ENCODE measurements around the gene PDE3A. TPM values are rescaled to one million over a fixed set of nuclear protein-coding genes. Genes with fewer than 3 reads are reported as not detected.

The PDE3A gene
- total RNA-seq, 1 experiment from 2014 or later: 0.12 TPM

GRCh38 chr12:20393707-20394106, 25.4 kb downstream of the PDE3A start:
- Histone ChIP-seq H3K9ac (ENCODE audit: low read length) (no peak overlapping the region), H3K4me2 (ENCODE audit: low read length) (no peak overlapping the region), H3K4me1 (ENCODE audit: control insufficient read depth in 1 of 2, insufficient read depth in 2 of 2, low read length in 2 of 2) (no peaks in the 10 kb centered on the region), H4K20me1 (ENCODE audit: insufficient read depth) (no peaks in the 10 kb centered on the region), H3K27ac (ENCODE audit: low read depth, low read length) (no peak overlapping the region), H3K36me3 (ENCODE audit: control insufficient read depth in 1 of 2, insufficient read depth in 2 of 2, low read length in 2 of 2) (no peaks in the 10 kb centered on the region), H3K79me2 (ENCODE audit: insufficient read depth, low read length) (no peaks in the 10 kb centered on the region), H3K27me3 (ENCODE audit: insufficient read depth, low read length) (no peaks in the 10 kb centered on the region), H3K9me3 (ENCODE audit: control insufficient read depth in 1 of 2, insufficient read depth in 1 of 2, low read depth in 1 of 2, low read length in 2 of 2) (no peaks in the 10 kb centered on the region), H3K4me3 (replicated peaks in 1 of 2; ENCODE audit: low read depth in 1 of 2, low read length in 2 of 2) (no peak overlapping the region), H3K9me2 (ENCODE audit: insufficient read depth) (no peaks in the 10 kb centered on the region), H2AFZ (ENCODE audit: low read depth, low read length, poor library complexity, severe bottlenecking) (no peak overlapping the region)
- TF ChIP-seq EZH2 (IDR thresholded peaks at IDR 0.05) (no peak), POLR2AphosphoS5 (IDR thresholded peaks at IDR 0.05; ENCODE audit: low read depth, low read length) (no peak), SP1 (IDR thresholded peaks at IDR 0.05; ENCODE audit: low read depth) (no peak), SIN3A (IDR thresholded peaks at IDR 0.05; ENCODE audit: low read depth) (no peak), REST (IDR thresholded peaks at IDR 0.05; ENCODE audit: low read depth) (no peak), SRF (IDR thresholded peaks at IDR 0.05; ENCODE audit: low read depth) (no peak), TCF7L2 (IDR thresholded peaks at IDR 0.05; ENCODE audit: borderline replicate concordance, extremely low read depth, insufficient read depth, insufficient read length) (no peak), JUND (IDR thresholded peaks at IDR 0.05) (no peak), CEBPB (IDR thresholded peaks at IDR 0.05; ENCODE audit: low read depth) (no peak), FOSL1 (IDR thresholded peaks at IDR 0.05; ENCODE audit: low read depth) (no peak)
- intact Hi-C loops (cut with micrococcal nuclease): no loop called here
- POLR2A ChIA-PET: no interaction called here
- CTCF ChIA-PET: no interaction called here
- DNase-seq (ENCODE audit: low read depth, low spot score) (no peak), ATAC-seq (no peak)
- RAD21 ChIA-PET (ENCODE audit: low non-redundant PET in 1 of 2, low total read pairs in 2 of 2, uncharacterized antibody in 2 of 2, unreplicated experiment in 2 of 2): no interaction called here
- no TSS peak for BruUV-seq (replicated peaks)

Data from HCT116 (cell line).